Mucosa of rectum (tissue), 2 donors: Measurements from ENCODE around the gene CHP1.
"Not testable (repeated sequence)": the region's sequence is repeated elsewhere in the genome, so short reads cannot be mapped to it uniquely, and the experiment has no call there.

Source experiments
- H3K27ac ChIP-seq, 2 donors: one replicate each; pipeline ENCODE4 v1.7.0; 2013; ENCODE audit warnings: inconsistent platforms in 2 of 2, low read depth in 2 of 2, low read length in 2 of 2
- H3K27me3 ChIP-seq, 2 donors: one replicate each; pipeline ENCODE4 v1.7.0; 2013; ENCODE audit warnings: low read length in 2 of 2; ENCODE audit not compliant: control insufficient read depth in 2 of 2, insufficient read depth in 2 of 2
- H3K36me3 ChIP-seq, 2 donors: one replicate each; pipeline ENCODE4 v1.7.0; 2013; ENCODE audit warnings: low read length in 2 of 2; ENCODE audit not compliant: control insufficient read depth in 2 of 2, insufficient read depth in 2 of 2
- H3K4me1 ChIP-seq, 2 donors: one replicate each; pipeline ENCODE4 v1.7.0; 2013; ENCODE audit warnings: low read length in 2 of 2, mild to moderate bottlenecking in 1 of 2; ENCODE audit not compliant: control insufficient read depth in 2 of 2, insufficient read depth in 2 of 2
- H3K4me3 ChIP-seq, 2 donors: one replicate each; pipeline ENCODE4 v1.7.0; 2013; ENCODE audit warnings: low read length in 2 of 2
- H3K9ac ChIP-seq, 2 donors: one replicate each; pipeline ENCODE4 v1.7.0; 2013; ENCODE audit warnings: low read length in 2 of 2, low read depth in 1 of 2, mild to moderate bottlenecking in 1 of 2
- H3K9me3 ChIP-seq, 2 donors: one replicate each; pipeline ENCODE4 v1.7.0; 2013; ENCODE audit warnings: low read length in 2 of 2; ENCODE audit not compliant: control insufficient read depth in 2 of 2
- donor health status: healthy.
- donor health status: Normal muscosa, but diverticular disease.

CHP1 gene

DNA sequence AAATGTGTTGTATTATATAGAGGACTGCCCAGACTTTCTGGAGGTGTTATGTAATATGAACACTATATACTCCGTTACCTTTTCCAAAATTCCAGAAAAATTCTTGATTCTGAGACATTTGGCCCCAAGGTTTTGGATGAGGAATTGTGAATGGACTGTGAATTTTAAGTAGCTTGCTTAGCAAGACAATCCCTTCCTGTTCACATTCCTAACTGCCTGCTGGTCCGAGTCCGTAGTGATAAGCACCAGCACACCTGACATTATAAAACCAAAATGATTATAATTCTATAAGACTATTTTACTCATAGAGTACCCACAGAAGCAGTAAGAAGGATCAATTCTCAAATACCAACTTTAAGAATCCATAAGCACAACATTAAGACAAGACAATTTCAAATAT is 11.7 kb upstream of the CHP1 start:
- H3K27ac ChIP-seq, result no peak overlapping the region
- H3K27me3 ChIP-seq, result no peaks in the 10 kb centered on the region

DNA sequence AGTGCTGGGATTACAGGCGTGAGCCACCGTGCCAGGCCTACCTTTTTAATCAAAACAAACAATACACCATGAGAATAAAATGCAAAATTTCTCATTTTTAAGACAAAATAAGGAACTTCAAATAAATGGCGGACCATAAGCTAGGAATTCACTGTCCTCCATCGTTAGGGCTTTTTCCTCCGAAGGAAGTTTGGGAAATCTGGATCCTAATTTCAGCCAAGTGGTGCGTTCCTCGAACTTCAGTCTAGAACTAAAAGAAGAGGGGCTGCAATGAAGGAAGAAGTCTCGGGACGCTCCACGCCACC is 771 bp upstream of the CHP1 start:
- H3K4me3 ChIP-seq, result peak overlapping the region; percentile 91 to 99

More for the DNA sequence above, 11.7 kb upstream of the CHP1 start:
- no peaks in the 10 kb centered on the region for H3K9me3 ChIP-seq
- no peak overlapping the region for H3K9ac ChIP-seq
- no peaks in the 10 kb centered on the region for H3K36me3 ChIP-seq
- no peaks in the 10 kb centered on the region for H3K4me1 ChIP-seq
- no peak overlapping the region for H3K4me3 ChIP-seq

DNA sequence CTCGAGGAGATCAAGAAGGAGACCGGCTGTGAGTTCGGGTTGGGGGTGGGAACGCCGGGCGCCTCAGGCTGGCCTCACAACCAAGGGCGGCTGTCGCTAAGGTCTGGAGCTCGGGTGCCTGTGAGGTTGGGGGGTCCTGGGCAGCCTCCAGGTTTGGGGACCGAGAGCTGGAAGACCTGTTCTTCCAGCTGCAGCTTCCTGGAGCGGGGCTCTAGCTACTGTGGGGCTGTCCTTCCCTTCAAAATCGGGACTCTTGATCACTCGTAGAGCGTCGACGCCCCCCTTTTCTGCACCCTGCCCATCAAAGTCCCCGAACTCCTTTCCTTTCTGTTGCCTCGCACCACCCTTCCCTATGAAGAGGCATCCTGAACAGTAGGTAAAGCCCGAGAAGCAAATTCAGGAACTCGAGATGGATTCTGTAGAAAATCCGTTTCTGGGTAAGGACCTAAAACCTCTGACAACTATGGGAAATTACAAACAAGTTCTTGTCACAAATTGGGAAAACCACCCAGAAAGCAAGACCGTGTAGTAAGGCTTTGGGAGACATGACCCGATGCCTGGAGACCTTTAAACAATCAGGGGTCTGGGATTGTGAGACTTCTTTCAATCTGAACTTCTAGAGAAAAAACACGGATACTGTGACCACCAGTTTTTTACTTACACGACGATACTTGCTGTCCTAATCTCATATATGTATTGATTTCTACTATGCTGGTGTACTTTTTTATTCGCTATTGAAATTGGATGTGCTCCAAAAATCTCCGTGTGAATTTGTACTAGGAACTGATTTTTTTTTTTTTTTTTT is 556 bp downstream of the CHP1 start:
- H3K4me1 ChIP-seq, result peaks cover 11 to 14% of the 10 kb centered on the region in 2 donors
- H3K9me3 ChIP-seq, result no peaks in the 10 kb centered on the region
- peaks cover 0 to 2% of the 10 kb centered on the region in 2 donors for H3K36me3 ChIP-seq
- H3K27ac ChIP-seq, result peak overlapping the region; percentile 95 to 96
- no peaks in the 10 kb centered on the region for H3K27me3 ChIP-seq
- peak overlapping the region; percentile 96 to 98 for H3K9ac ChIP-seq
- H3K4me3 ChIP-seq, result peak overlapping the region; percentile 91 to 99

More for the DNA sequence above, 771 bp upstream of the CHP1 start:
- peaks cover 0 to 2% of the 10 kb centered on the region in 2 donors for H3K36me3 ChIP-seq
- peak overlapping the region; percentile 95 to 96 for H3K27ac ChIP-seq
- H3K9me3 ChIP-seq, result no peaks in the 10 kb centered on the region
- H3K4me1 ChIP-seq, result peaks cover 11 to 14% of the 10 kb centered on the region in 2 donors
- H3K27me3 ChIP-seq, result no peaks in the 10 kb centered on the region
- peak overlapping the region in 1 of 2 donors; percentile 98 for H3K9ac ChIP-seq

GRCh38 chr15:41233367-41233771 is 2.3 kb downstream of the CHP1 start:
- Histone ChIP-seq H3K27ac (peak overlapping the region in 1 of 2 donors; percentile 13), H3K9me3 (no peaks in the 10 kb centered on the region), H3K27me3 (no peaks in the 10 kb centered on the region), H3K36me3 (peaks cover 0 to 2% of the 10 kb centered on the region in 2 donors), H3K4me1 (peaks cover 11 to 14% of the 10 kb centered on the region in 2 donors), H3K9ac (peak overlapping the region in 1 of 2 donors; percentile 17), H3K4me3 (peak overlapping the region in 1 of 2 donors; percentile 4)

DNA sequence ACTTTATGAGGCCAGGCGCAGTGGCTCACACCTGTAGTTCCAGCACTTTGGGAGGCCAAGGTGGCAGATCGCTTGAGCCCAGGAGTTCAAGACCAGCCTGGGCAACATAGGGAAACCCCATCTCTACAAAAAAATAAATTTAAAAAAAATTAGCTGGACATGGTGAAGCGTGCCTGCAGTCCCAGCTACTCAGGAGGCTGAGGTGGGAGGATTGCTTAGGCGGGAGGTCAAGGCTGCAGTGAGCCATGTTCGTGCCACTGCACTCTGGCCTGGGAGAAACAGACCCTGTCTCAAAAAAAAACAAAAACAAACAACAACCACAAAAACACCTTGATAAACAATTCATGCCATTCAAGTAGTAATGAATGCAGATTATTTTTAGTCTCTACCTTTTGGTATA is 4.2 kb downstream of the CHP1 start:
- not testable (repeated sequence) for H3K27me3 ChIP-seq, H3K36me3 ChIP-seq, H3K9me3 ChIP-seq, H3K27ac ChIP-seq, H3K4me3 ChIP-seq, H3K9ac ChIP-seq
- peaks cover 12% of the 10 kb centered on the region in 2 donors for H3K4me1 ChIP-seq

GRCh38 chr15:41235929-41236328 is 4.9 kb downstream of the CHP1 start:
- H3K36me3 ChIP-seq, result peaks cover 0 to 2% of the 10 kb centered on the region in 2 donors
- H3K9ac ChIP-seq, result no peak overlapping the region
- H3K4me3 ChIP-seq, result no peak overlapping the region
- H3K27me3 ChIP-seq, result no peaks in the 10 kb centered on the region
- peaks cover 9 to 13% of the 10 kb centered on the region in 2 donors for H3K4me1 ChIP-seq
- no peaks in the 10 kb centered on the region for H3K9me3 ChIP-seq
- no peak overlapping the region for H3K27ac ChIP-seq

- no peaks in the 10 kb centered on the region for H3K9me3 ChIP-seq
- peaks cover 0 to 8% of the 10 kb centered on the region in 2 donors for H3K36me3 ChIP-seq
- H3K4me3 ChIP-seq, result no peak overlapping the region
- no peaks in the 10 kb centered on the region for H3K27me3 ChIP-seq
- no peak overlapping the region for H3K9ac ChIP-seq
- H3K4me1 ChIP-seq, result peaks cover 11 to 20% of the 10 kb centered on the region in 2 donors
- no peak overlapping the region for H3K27ac ChIP-seq
Observed at GRCh38 chr15:41238100-41238499, 7.0 kb downstream of the CHP1 start.

DNA sequence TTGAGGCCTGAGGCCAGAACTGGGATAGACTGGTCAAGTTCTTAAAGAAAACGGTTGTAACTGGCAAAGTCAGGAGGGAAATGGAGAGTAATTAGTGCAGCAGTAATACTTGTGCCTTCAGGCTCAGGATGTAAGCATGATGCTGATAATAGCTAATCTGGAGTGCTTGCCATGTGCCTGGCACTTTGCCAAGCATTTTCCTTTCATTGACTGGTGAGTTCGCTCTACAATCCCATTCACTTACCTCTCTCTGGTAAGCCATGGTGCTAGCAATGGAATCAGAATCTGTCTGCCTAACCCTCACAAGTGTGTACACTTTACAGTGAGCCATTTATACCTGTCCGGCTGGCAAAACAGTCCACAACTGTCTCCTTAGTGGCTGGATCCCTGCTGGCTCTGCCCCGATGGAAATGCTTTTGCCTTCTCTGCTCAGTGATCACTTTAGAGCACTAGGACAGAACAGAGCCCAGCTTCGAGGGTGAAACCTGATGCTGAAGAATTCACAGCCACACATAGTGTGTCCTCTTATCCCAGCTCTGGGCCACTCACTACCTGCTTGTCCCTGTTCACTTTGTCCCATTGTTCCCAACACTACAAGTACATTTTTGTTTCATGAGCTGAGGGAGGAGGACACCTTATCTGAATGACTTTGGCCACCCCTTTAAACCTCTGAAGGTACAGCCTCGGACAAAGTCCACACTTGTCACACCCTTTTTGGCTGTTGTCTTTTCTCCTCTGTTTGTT is 10.3 kb downstream of the CHP1 start:
- Histone ChIP-seq H3K36me3 (peaks cover 8 to 17% of the 10 kb centered on the region in 2 donors), H3K9me3 (no peaks in the 10 kb centered on the region), H3K4me1 (peaks cover 8 to 20% of the 10 kb centered on the region in 2 donors), H3K9ac (peak overlapping the region; percentile 35 to 38), H3K27ac (peak overlapping the region; percentile 80 to 84), H3K4me3 (peak overlapping the region; percentile 13 to 42), H3K27me3 (no peaks in the 10 kb centered on the region)

- H3K4me3 ChIP-seq, H3K9ac ChIP-seq, H3K36me3 ChIP-seq, H3K4me1 ChIP-seq, H3K27me3 ChIP-seq, H3K9me3 ChIP-seq: not testable (repeated sequence)
- peak overlapping the region in 1 of 2 donors; percentile 3 for H3K27ac ChIP-seq
Observed at GRCh38 chr15:41250745-41251144, 19.7 kb downstream of the CHP1 start.

GRCh38 chr15:41251411-41251810 is 20.3 kb downstream of the CHP1 start:
- H3K9me3 ChIP-seq, result no peaks in the 10 kb centered on the region
- H3K9ac ChIP-seq, result no peak overlapping the region
- peaks cover 11 to 13% of the 10 kb centered on the region in 2 donors for H3K4me1 ChIP-seq
- no peak overlapping the region for H3K27ac ChIP-seq
- no peaks in the 10 kb centered on the region for H3K27me3 ChIP-seq
- H3K4me3 ChIP-seq, result no peak overlapping the region
- peaks cover 0 to 3% of the 10 kb centered on the region in 2 donors for H3K36me3 ChIP-seq
